GM18511 (cell line): ENCODE measurements around the gene RFLNA.
"Not testable (repeated sequence)": the region's sequence is repeated elsewhere in the genome, so short reads cannot be mapped to it uniquely, and the experiment has no call there.

Experiments used
- ATAC-seq: cut with Tn5 transposase; IDR thresholded peaks from one replicate; pipeline ENCODE4 v1.9.1; 2021; ENCODE audit warnings: mild to moderate bottlenecking, moderate library complexity; ENCODE audit not compliant: unreplicated experiment

RFLNA gene

GRCh38 chr12:124318278-124319020, 23.6 kb downstream of the RFLNA start:
- ATAC-seq = no peak

- no peak for ATAC-seq
These were observed 24.6 kb downstream of the RFLNA start for GRCh38 chr12:124319368-124320050.

GRCh38 chr12:124321040-124321481, 26.2 kb downstream of the RFLNA start:
- ATAC-seq = peak; percentile 80

GRCh38 chr12:124321556-124322270, 26.8 kb downstream of the RFLNA start:
- ATAC-seq = peak; percentile 22

- ATAC-seq = no peak
These were observed 27.5 kb downstream of the RFLNA start for GRCh38 chr12:124322271-124322998.

GRCh38 chr12:124322999-124323328, 28.1 kb downstream of the RFLNA start:
- ATAC-seq = not testable (repeated sequence)

- ATAC-seq = no peak
These were observed 29.1 kb downstream of the RFLNA start for GRCh38 chr12:124323771-124324530.

- ATAC-seq = no peak
These were observed 30.2 kb downstream of the RFLNA start for GRCh38 chr12:124324803-124325705.

- ATAC-seq = no peak
These were observed 31.2 kb downstream of the RFLNA start for GRCh38 chr12:124326104-124326503.

- ATAC-seq = no peak
These were observed 32.0 kb downstream of the RFLNA start for GRCh38 chr12:124326871-124327270.

GRCh38 chr12:124327362-124328043, 32.6 kb downstream of the RFLNA start:
- no peak for ATAC-seq

GRCh38 chr12:124328116-124328515, 33.2 kb downstream of the RFLNA start:
- ATAC-seq = no peak

GRCh38 chr12:124328636-124329035, 33.7 kb downstream of the RFLNA start:
- no peak for ATAC-seq

- ATAC-seq = no peak
These were observed 37.3 kb downstream of the RFLNA start for GRCh38 chr12:124332058-124332672.

GRCh38 chr12:124332900-124333299, 38.0 kb downstream of the RFLNA start:
- ATAC-seq = no peak

GRCh38 chr12:124333724-124334123, 38.8 kb downstream of the RFLNA start:
- no peak for ATAC-seq

GRCh38 chr12:124334266-124334665, 39.4 kb downstream of the RFLNA start:
- ATAC-seq = no peak

- no peak for ATAC-seq
These were observed 40.1 kb downstream of the RFLNA start for GRCh38 chr12:124334976-124335375.
